Loucy (cell line): ENCODE data around the gene BCAS4.
A peak's percentile ranks its signal among the peaks of the same experiment; 100 is the strongest.

Experiments
- H2AFZ ChIP-seq: fragments of 200-600 bp; sonication (generic); 2 replicates; pipeline ENCODE4 v1.6.0; 2016; ENCODE audit warnings: antibody characterized with exemption, mild to moderate bottlenecking, low read length, moderate library complexity
- H3F3A ChIP-seq: fragments of 200-600 bp; 2 replicates; pipeline ENCODE4 v1.6.0; 2016; ENCODE audit warnings: antibody characterized with exemption, low read depth, mild to moderate bottlenecking
- H3K27me3 ChIP-seq: fragments of 200-600 bp; sonication (generic); 2 replicates; pipeline ENCODE4 v1.6.1; 2014; ENCODE audit warnings: low read length, mild to moderate bottlenecking; ENCODE audit not compliant: insufficient read depth, poor library complexity, severe bottlenecking
- H3K36me3 ChIP-seq: fragments of 200-600 bp; sonication (generic); 2 replicates; pipeline ENCODE4 v1.6.1; 2016; ENCODE audit warnings: low read length; ENCODE audit not compliant: insufficient read depth
- H3K4me1 ChIP-seq: fragments of 200-600 bp; sonication (generic); 2 replicates; pipeline ENCODE4 v1.5.1; 2014; ENCODE audit warnings: low read length, mild to moderate bottlenecking; ENCODE audit not compliant: insufficient read depth, poor library complexity, severe bottlenecking
- H3K4me2 ChIP-seq: fragments of 200-600 bp; sonication (generic); 2 replicates; pipeline ENCODE4 v1.6.0; 2014; ENCODE audit warnings: antibody characterized with exemption, low read length, low read depth, mild to moderate bottlenecking; ENCODE audit not compliant: poor library complexity, severe bottlenecking
- H3K4me3 ChIP-seq: fragments of 200-600 bp; sonication (generic); 2 replicates; pipeline ENCODE4 v1.5.1; 2014; ENCODE audit warnings: low read length, mild to moderate bottlenecking, mixed read lengths; ENCODE audit not compliant: poor library complexity, severe bottlenecking
- H3K79me2 ChIP-seq: fragments of 200-600 bp; sonication (generic); 2 replicates; pipeline ENCODE4 v1.6.1; 2014; ENCODE audit warnings: low read length; ENCODE audit not compliant: insufficient read depth
- H3K9ac ChIP-seq: fragments of 200-600 bp; sonication (generic); 2 replicates; pipeline ENCODE4 v1.6.0; 2014; ENCODE audit warnings: mild to moderate bottlenecking, low read depth, low read length, moderate library complexity; ENCODE audit not compliant: poor library complexity, severe bottlenecking
- H3K9me2 ChIP-seq: fragments of 200-600 bp; sonication (generic); replicated peaks from 2 replicates; pipeline ENCODE4 v1.6.1; 2016; ENCODE audit warnings: low read depth, low read length, mixed read lengths
- H3K9me3 ChIP-seq: fragments of 200-600 bp; sonication (generic); 2 replicates; pipeline ENCODE4 v1.6.1; 2014; ENCODE audit warnings: mild to moderate bottlenecking, antibody characterized with exemption, low read length, low read depth; ENCODE audit not compliant: insufficient read depth
- H4K20me1 ChIP-seq: fragments of 200-600 bp; sonication (generic); 2 replicates; pipeline ENCODE4 v1.6.0; 2014; ENCODE audit warnings: antibody characterized with exemption, low read length, mild to moderate bottlenecking; ENCODE audit not compliant: insufficient read depth, poor library complexity, severe bottlenecking
- EZH2phosphoT487 ChIP-seq: fragments of 200-600 bp; IDR thresholded peaks from 2 replicates; pipeline ENCODE4 v1.6.1; 2018; ENCODE audit warnings: antibody characterized with exemption, mild to moderate bottlenecking, moderate library complexity, borderline replicate concordance
- TF ChIP-seq, protein P1 (sequence below): fragments of 200-600 bp; sonication (generic); conservative IDR thresholded peaks from 2 replicates; pipeline ENCODE4 v1.5.1; 2014; ENCODE audit warnings: mild to moderate bottlenecking, antibody characterized with exemption, low read length

Gene BCAS4

DNA sequence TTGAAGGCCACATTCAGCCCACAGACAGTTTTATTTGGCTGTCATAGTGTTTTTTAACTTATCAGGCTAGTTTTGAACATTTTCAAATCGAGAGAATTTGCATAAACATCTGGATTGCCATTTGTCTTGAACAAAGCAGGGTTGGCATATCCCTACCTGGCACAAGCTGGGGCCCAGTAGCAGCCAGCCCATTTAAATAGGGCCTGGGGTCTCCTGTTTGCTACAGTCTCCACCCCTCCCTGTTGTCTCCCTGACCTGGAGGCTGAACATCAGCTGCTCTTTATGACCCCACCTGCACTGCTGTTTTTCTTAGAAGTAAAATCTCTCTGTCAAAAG is 10.5 kb downstream of the BCAS4 start:
- peak overlapping the region; percentile 71 for H2AFZ ChIP-seq
- peaks cover 23% of the 10 kb centered on the region for H3K4me1 ChIP-seq
- H3K4me3 ChIP-seq, result peak overlapping the region; percentile 63
- peaks cover 6% of the 10 kb centered on the region for H3F3A ChIP-seq
- TF ChIP-seq EZH2phosphoT487, result no peak
- TF ChIP-seq, protein P1, sequence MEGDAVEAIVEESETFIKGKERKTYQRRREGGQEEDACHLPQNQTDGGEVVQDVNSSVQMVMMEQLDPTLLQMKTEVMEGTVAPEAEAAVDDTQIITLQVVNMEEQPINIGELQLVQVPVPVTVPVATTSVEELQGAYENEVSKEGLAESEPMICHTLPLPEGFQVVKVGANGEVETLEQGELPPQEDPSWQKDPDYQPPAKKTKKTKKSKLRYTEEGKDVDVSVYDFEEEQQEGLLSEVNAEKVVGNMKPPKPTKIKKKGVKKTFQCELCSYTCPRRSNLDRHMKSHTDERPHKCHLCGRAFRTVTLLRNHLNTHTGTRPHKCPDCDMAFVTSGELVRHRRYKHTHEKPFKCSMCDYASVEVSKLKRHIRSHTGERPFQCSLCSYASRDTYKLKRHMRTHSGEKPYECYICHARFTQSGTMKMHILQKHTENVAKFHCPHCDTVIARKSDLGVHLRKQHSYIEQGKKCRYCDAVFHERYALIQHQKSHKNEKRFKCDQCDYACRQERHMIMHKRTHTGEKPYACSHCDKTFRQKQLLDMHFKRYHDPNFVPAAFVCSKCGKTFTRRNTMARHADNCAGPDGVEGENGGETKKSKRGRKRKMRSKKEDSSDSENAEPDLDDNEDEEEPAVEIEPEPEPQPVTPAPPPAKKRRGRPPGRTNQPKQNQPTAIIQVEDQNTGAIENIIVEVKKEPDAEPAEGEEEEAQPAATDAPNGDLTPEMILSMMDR, result no peak
- no peaks in the 10 kb centered on the region for H4K20me1 ChIP-seq
- H3K79me2 ChIP-seq, result no peaks in the 10 kb centered on the region
- peak overlapping the region; percentile 51 for H3K9ac ChIP-seq
- H3K9me2 ChIP-seq, result no peaks in the 10 kb centered on the region
- H3K9me3 ChIP-seq, result no peaks in the 10 kb centered on the region
- H3K27me3 ChIP-seq, result no peaks in the 10 kb centered on the region
- no peaks in the 10 kb centered on the region for H3K36me3 ChIP-seq
- H3K4me2 ChIP-seq, result peak overlapping the region; percentile 77

GRCh38 chr20:50806126-50806768 is 11.4 kb downstream of the BCAS4 start:
- peak overlapping the region; percentile 77 for H3K4me2 ChIP-seq
- no peaks in the 10 kb centered on the region for H4K20me1 ChIP-seq
- H3K27me3 ChIP-seq, result no peaks in the 10 kb centered on the region
- H2AFZ ChIP-seq, result no peak overlapping the region
- H3K9me3 ChIP-seq, result no peaks in the 10 kb centered on the region
- peaks cover 23% of the 10 kb centered on the region for H3K4me1 ChIP-seq
- no peaks in the 10 kb centered on the region for H3K36me3 ChIP-seq
- H3F3A ChIP-seq, result peaks cover 6% of the 10 kb centered on the region
- H3K79me2 ChIP-seq, result no peaks in the 10 kb centered on the region
- peak overlapping the region; percentile 63 for H3K4me3 ChIP-seq
- TF ChIP-seq, protein P1, result no peak
- TF ChIP-seq EZH2phosphoT487, result no peak
- peak overlapping the region; percentile 51 for H3K9ac ChIP-seq
- no peaks in the 10 kb centered on the region for H3K9me2 ChIP-seq

- H3K4me1 ChIP-seq, result peaks cover 20% of the 10 kb centered on the region
- TF ChIP-seq, protein P1, result no peak
- no peak for TF ChIP-seq EZH2phosphoT487
- no peak overlapping the region for H2AFZ ChIP-seq
- H3K9ac ChIP-seq, result no peak overlapping the region
- H3K4me3 ChIP-seq, result no peak overlapping the region
- H3K9me2 ChIP-seq, result no peaks in the 10 kb centered on the region
- H3K36me3 ChIP-seq, result no peaks in the 10 kb centered on the region
- no peak overlapping the region for H3K4me2 ChIP-seq
- peaks cover 6% of the 10 kb centered on the region; the same call in 1 of the 2 replicates for H3F3A ChIP-seq
- no peaks in the 10 kb centered on the region for H4K20me1 ChIP-seq
- no peaks in the 10 kb centered on the region for H3K79me2 ChIP-seq
- H3K27me3 ChIP-seq, result no peaks in the 10 kb centered on the region
- no peaks in the 10 kb centered on the region for H3K9me3 ChIP-seq
Measured at GRCh38 chr20:50810063-50810462, 15.2 kb downstream of the BCAS4 start.
